OCI-LY3 (cell line): Measurements from ENCODE around the gene PRKCE.
A peak's percentile ranks its signal among the peaks of the same experiment; 100 is the strongest.

ENCODE experiments used
- H2AFZ ChIP-seq: fragments of 200-600, 300-600 bp; shearing (Covaris generic); 2 replicates; pipeline ENCODE4 v1.6.0; 2014; ENCODE audit warnings: antibody characterized with exemption, low read depth, low read length
- H3K27ac ChIP-seq: fragments of 200-600, 300-600 bp; sonication (generic); 2 replicates; pipeline ENCODE4 v1.5.1; 2014; ENCODE audit warnings: mild to moderate bottlenecking, low read length, moderate library complexity, mixed read lengths
- H3K27me3 ChIP-seq: fragments of 200-600, 300-600 bp; sonication (generic); 2 replicates; pipeline ENCODE4 v1.6.1; 2014; ENCODE audit warnings: low read depth, low read length, mixed read lengths
- H3K36me3 ChIP-seq: fragments of 200-600, 300-600 bp; sonication (generic); replicated peaks from 2 replicates; pipeline ENCODE3; 2014; ENCODE audit warnings: low read depth, low read length, mixed read lengths
- H3K4me1 ChIP-seq: fragments of 300-600, 200-600 bp; sonication (generic); 2 replicates; pipeline ENCODE4 v1.6.1; 2014; ENCODE audit warnings: low read length, mixed read lengths
- H3K4me2 ChIP-seq: fragments of 200-600, 300-600 bp; sonication (generic); 2 replicates; pipeline ENCODE4 v1.6.1; 2014; ENCODE audit warnings: low read length, mixed read lengths
- H3K4me3 ChIP-seq: fragments of 300-600, 200-600 bp; sonication (generic); 2 replicates; pipeline ENCODE4 v1.5.1; 2014; ENCODE audit warnings: antibody characterized with exemption, mild to moderate bottlenecking, low read length, moderate library complexity
- H3K79me2 ChIP-seq: fragments of 300-600, 200-600 bp; shearing (Covaris generic); 2 replicates; pipeline ENCODE4 v1.6.1; 2014; ENCODE audit warnings: mild to moderate bottlenecking, low read length, mixed read lengths
- H3K9ac ChIP-seq: fragments of 300-600, 200-600 bp; shearing (Covaris generic); 2 replicates; pipeline ENCODE4 v1.6.0; 2014; ENCODE audit warnings: mild to moderate bottlenecking, low read length, moderate library complexity
- H3K9me3 ChIP-seq: fragments of 200-600, 300-600 bp; shearing (Covaris generic); 2 replicates; pipeline ENCODE4 v1.6.1; 2014; ENCODE audit warnings: low read length, mixed read lengths; ENCODE audit not compliant: insufficient read depth
- H4K20me1 ChIP-seq: fragments of 200-600, 300-600 bp; sonication (generic); 2 replicates; pipeline ENCODE4 v1.6.1; 2016; ENCODE audit warnings: low read length, mixed read lengths; ENCODE audit not compliant: insufficient read depth
- EZH2phosphoT487 ChIP-seq: fragments of 200-600 bp; shearing (Covaris generic); IDR thresholded peaks from 2 replicates; pipeline ENCODE4 v1.6.1; 2018; ENCODE audit warnings: antibody characterized with exemption, mixed run types, low read depth
- TF ChIP-seq, protein P1 (sequence below): fragments of 200-600, 300-600 bp; sonication (generic); IDR thresholded peaks from 2 replicates; pipeline ENCODE4 v1.5.1; 2014; ENCODE audit warnings: antibody characterized with exemption, low read length, low read depth

Gene PRKCE

GRCh38 chr2:45909171-45909565 lies 257.7 kb downstream of the PRKCE start:
- Histone ChIP-seq H3K9ac (no peak overlapping the region), H3K4me1 (peaks cover 26% of the 10 kb centered on the region), H3K27me3 (no peaks in the 10 kb centered on the region), H3K4me3 (no peak overlapping the region), H3K9me3 (no peaks in the 10 kb centered on the region), H3K4me2 (peak overlapping the region; percentile 67), H3K36me3 (no peaks in the 10 kb centered on the region), H3K79me2 (no peaks in the 10 kb centered on the region), H2AFZ (no peak overlapping the region), H3K27ac (no peak overlapping the region), H4K20me1 (no peaks in the 10 kb centered on the region)
- TF ChIP-seq, protein P1, sequence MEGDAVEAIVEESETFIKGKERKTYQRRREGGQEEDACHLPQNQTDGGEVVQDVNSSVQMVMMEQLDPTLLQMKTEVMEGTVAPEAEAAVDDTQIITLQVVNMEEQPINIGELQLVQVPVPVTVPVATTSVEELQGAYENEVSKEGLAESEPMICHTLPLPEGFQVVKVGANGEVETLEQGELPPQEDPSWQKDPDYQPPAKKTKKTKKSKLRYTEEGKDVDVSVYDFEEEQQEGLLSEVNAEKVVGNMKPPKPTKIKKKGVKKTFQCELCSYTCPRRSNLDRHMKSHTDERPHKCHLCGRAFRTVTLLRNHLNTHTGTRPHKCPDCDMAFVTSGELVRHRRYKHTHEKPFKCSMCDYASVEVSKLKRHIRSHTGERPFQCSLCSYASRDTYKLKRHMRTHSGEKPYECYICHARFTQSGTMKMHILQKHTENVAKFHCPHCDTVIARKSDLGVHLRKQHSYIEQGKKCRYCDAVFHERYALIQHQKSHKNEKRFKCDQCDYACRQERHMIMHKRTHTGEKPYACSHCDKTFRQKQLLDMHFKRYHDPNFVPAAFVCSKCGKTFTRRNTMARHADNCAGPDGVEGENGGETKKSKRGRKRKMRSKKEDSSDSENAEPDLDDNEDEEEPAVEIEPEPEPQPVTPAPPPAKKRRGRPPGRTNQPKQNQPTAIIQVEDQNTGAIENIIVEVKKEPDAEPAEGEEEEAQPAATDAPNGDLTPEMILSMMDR, result no peak
- TF ChIP-seq EZH2phosphoT487, result no peak

GRCh38 chr2:45909677-45910191 lies 258.3 kb downstream of the PRKCE start:
- no peaks in the 10 kb centered on the region for H3K79me2 ChIP-seq
- peaks cover 26% of the 10 kb centered on the region for H3K4me1 ChIP-seq
- H2AFZ ChIP-seq, result no peak overlapping the region
- H3K36me3 ChIP-seq, result no peaks in the 10 kb centered on the region
- H4K20me1 ChIP-seq, result no peaks in the 10 kb centered on the region
- peak overlapping the region; percentile 21 for H3K4me3 ChIP-seq
- peak overlapping the region; percentile 28; the same call in 1 of the 2 replicates for H3K27ac ChIP-seq
- no peaks in the 10 kb centered on the region for H3K27me3 ChIP-seq
- H3K4me2 ChIP-seq, result peak overlapping the region; percentile 67
- no peak overlapping the region for H3K9ac ChIP-seq
- no peak for TF ChIP-seq EZH2phosphoT487
- no peaks in the 10 kb centered on the region for H3K9me3 ChIP-seq

GRCh38 chr2:45910473-45911060 lies 259.1 kb downstream of the PRKCE start:
- H3K36me3 ChIP-seq, result no peaks in the 10 kb centered on the region
- H3K4me3 ChIP-seq, result peak overlapping the region; percentile 21; the same call in 1 of the 2 replicates
- H3K79me2 ChIP-seq, result no peaks in the 10 kb centered on the region
- no peak overlapping the region for H2AFZ ChIP-seq
- H4K20me1 ChIP-seq, result no peaks in the 10 kb centered on the region
- H3K4me2 ChIP-seq, result peak overlapping the region; percentile 67
- no peaks in the 10 kb centered on the region for H3K9me3 ChIP-seq
- TF ChIP-seq EZH2phosphoT487, result no peak
- TF ChIP-seq, protein P1, result no peak
- H3K4me1 ChIP-seq, result peaks cover 26% of the 10 kb centered on the region
- no peaks in the 10 kb centered on the region for H3K27me3 ChIP-seq
- 0 out of 2 replicates have a peak overlapping the region, but pooled peaks have one; percentile 28 for H3K27ac ChIP-seq
- no peak overlapping the region for H3K9ac ChIP-seq

DNA sequence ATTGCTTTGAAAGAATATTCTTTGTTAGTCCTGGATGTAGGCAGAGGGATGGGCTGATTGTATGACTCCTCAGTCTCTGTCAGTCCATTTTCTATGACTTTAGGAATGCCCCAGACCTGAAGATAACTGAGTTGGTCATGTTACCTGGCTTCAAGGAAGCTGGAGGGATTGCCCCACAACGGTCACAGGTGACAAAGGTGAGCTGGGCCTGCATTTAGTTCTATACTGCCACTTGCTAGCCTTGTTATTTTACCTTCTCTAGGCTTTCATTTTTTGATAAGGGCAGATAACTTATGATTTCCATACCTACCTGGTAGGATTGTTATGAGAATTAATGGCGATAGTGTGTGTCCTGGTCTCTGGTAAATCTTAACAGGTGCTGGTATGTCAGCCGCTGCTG lies 260.1 kb downstream of the PRKCE start:
- no peaks in the 10 kb centered on the region for H3K27me3 ChIP-seq
- no peak overlapping the region for H3K27ac ChIP-seq
- H3K9me3 ChIP-seq, result no peaks in the 10 kb centered on the region
- H3K36me3 ChIP-seq, result no peaks in the 10 kb centered on the region
- H4K20me1 ChIP-seq, result no peaks in the 10 kb centered on the region
- TF ChIP-seq EZH2phosphoT487, result no peak
- TF ChIP-seq, protein P1, result no peak
- no peak overlapping the region for H3K4me3 ChIP-seq
- H3K4me2 ChIP-seq, result no peak overlapping the region
- no peak overlapping the region for H3K9ac ChIP-seq
- no peaks in the 10 kb centered on the region for H3K79me2 ChIP-seq
- H2AFZ ChIP-seq, result no peak overlapping the region
- peaks cover 26% of the 10 kb centered on the region for H3K4me1 ChIP-seq
